ENCODE results near the gene TNFAIP8L1. TPM values are rescaled to one million over a fixed set of nuclear protein-coding genes. Genes with fewer than 3 reads are reported as not detected.

Gene TNFAIP8L1
- total RNA-seq, 1 donor from 2014 or later: 0.64 TPM

- H3K4me3 ChIP-seq: no peak overlapping the region
- H3K4me1 ChIP-seq: no peaks in the 10 kb centered on the region
- H3K36me3 ChIP-seq: peaks cover 73 to 93% of the 10 kb centered on the region in 2 donors
- DNase-seq (ENCODE audit: low spot score in 2 of 2): no peak
- no peak overlapping the region for H3K27ac ChIP-seq
- no peaks in the 10 kb centered on the region for H3K9me3 ChIP-seq
- H3K27me3 ChIP-seq: no peaks in the 10 kb centered on the region
- TF ChIP-seq, protein P1, sequence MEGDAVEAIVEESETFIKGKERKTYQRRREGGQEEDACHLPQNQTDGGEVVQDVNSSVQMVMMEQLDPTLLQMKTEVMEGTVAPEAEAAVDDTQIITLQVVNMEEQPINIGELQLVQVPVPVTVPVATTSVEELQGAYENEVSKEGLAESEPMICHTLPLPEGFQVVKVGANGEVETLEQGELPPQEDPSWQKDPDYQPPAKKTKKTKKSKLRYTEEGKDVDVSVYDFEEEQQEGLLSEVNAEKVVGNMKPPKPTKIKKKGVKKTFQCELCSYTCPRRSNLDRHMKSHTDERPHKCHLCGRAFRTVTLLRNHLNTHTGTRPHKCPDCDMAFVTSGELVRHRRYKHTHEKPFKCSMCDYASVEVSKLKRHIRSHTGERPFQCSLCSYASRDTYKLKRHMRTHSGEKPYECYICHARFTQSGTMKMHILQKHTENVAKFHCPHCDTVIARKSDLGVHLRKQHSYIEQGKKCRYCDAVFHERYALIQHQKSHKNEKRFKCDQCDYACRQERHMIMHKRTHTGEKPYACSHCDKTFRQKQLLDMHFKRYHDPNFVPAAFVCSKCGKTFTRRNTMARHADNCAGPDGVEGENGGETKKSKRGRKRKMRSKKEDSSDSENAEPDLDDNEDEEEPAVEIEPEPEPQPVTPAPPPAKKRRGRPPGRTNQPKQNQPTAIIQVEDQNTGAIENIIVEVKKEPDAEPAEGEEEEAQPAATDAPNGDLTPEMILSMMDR (IDR thresholded peaks at IDR 0.05): no peak
- intact Hi-C loops (cut with DNase I): no loop called here
Measured at GRCh38 chr19:4701557-4701956, 62.2 kb downstream of the TNFAIP8L1 start.

DNA sequence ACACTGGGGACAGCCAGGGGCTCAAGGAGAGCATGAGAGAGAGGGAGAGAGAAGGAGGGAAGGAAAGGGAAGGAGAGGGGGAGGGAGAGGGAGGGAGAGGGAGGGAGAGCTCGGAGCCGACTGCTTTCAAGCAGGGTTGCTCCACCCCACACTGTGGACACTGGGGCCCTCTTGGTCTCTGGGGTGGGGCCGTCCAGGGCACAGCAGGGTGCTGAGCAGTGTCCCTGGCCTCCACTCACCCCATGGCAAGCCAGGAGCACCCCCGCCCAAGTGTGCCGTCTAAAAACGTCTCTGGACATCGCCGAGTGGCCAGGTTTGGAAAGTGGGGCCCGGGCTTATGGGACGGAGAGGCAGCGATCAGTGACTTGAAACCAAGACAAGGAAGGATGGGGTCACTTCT, 63.4 kb downstream of the TNFAIP8L1 start:
- intact Hi-C loops (cut with DNase I): no loop called here
- Histone ChIP-seq H3K9me3 (no peaks in the 10 kb centered on the region), H3K36me3 (peaks cover 61 to 80% of the 10 kb centered on the region in 2 donors), H3K27me3 (no peaks in the 10 kb centered on the region), H3K4me1 (peaks cover 5 to 8% of the 10 kb centered on the region in 2 donors), H3K27ac (no peak overlapping the region), H3K4me3 (no peak overlapping the region)
- TF ChIP-seq, protein P1 (IDR thresholded peaks at IDR 0.05): no peak
- no peak for DNase-seq (ENCODE audit: low spot score in 2 of 2)

DNA sequence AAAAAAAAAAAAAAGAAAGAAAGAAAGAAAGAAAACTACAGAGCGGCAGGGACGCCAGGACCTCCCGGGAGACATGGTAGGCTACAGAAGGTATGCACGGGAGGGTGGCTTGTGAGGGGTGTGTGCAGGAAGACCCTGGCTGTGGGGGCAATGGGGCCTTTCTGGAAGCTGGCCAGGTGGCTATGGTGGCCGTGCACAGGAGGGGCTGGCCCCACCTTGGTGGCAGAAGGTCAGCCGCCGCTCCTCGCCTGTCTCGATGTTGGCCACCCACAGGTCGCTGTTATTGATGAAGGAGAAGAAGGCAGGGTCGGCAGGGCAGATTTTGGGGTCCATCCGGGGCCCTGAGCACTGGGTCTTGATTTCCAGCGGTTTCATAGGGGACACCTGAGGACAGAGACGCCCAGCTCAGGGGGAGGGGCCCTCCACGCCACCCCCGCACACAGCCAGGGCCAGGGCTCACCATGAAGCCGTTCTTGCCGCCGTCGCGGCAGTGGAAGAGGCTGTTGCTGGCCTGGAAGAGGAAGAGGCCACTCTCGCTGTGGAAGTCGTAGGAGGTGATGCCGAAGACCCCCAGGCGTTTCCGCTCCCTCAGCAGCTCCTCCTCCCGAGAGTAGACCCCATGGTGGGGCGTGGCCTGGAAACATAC, 64.5 kb downstream of the TNFAIP8L1 start:
- Histone ChIP-seq H3K36me3 (peaks cover 57 to 70% of the 10 kb centered on the region in 2 donors), H3K4me1 (peaks cover 14 to 17% of the 10 kb centered on the region in 2 donors), H3K27me3 (no peaks in the 10 kb centered on the region), H3K27ac (no peak overlapping the region), H3K4me3 (no peak overlapping the region), H3K9me3 (no peaks in the 10 kb centered on the region)
- intact Hi-C loops (cut with DNase I): no loop called here
- TF ChIP-seq, protein P1 (IDR thresholded peaks at IDR 0.05): no peak
- DNase-seq (ENCODE audit: low spot score in 2 of 2): no peak

DNA sequence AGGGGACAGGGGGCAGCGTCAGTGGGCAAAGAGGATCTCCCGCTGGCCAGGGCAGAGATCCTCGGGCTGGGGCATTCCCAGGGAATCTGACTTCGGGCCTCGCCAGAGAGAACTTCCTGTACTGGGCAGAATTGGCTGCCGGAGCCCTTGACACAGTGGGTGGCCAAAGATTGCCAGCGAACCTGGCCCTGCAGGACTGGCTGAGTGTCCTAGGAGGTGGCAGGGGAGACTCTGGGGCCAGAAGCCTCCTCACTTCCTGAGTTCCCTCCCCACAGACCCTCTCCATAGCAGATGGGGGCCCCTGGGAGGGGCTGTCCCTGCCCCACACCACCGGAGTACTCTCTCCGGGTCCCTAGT, 65.0 kb downstream of the TNFAIP8L1 start:
- peaks cover 54 to 67% of the 10 kb centered on the region in 2 donors for H3K36me3 ChIP-seq
- no peak for DNase-seq (ENCODE audit: low spot score in 2 of 2)

More for the DNA sequence above, 65.0 kb downstream of the TNFAIP8L1 start:
- no peak overlapping the region for H3K4me3 ChIP-seq
- intact Hi-C loops (cut with DNase I): no loop called here
- H3K27ac ChIP-seq: no peak overlapping the region
- TF ChIP-seq, protein P1 (IDR thresholded peaks at IDR 0.05): no peak
- no peaks in the 10 kb centered on the region for H3K27me3 ChIP-seq
- peaks cover 17 to 22% of the 10 kb centered on the region in 2 donors for H3K4me1 ChIP-seq
- no peaks in the 10 kb centered on the region for H3K9me3 ChIP-seq

Other genes starting within 250 kb of the TNFAIP8L1 start
- 61.4 TPM for gene SH3GL1, start 239.0 kb upstream of the TNFAIP8L1 start, total RNA-seq
- 0.85 TPM for gene CHAF1A, start 236.9 kb upstream of the TNFAIP8L1 start, total RNA-seq
- gene UBXN6, start 181.7 kb upstream of the TNFAIP8L1 start, total RNA-seq: 560 TPM
- 15.4 TPM for gene HDGFL2, start 167.2 kb upstream of the TNFAIP8L1 start, total RNA-seq
- gene PLIN4, start 121.0 kb upstream of the TNFAIP8L1 start, total RNA-seq: 15.1 TPM
- gene PLIN5, start 104.3 kb upstream of the TNFAIP8L1 start, total RNA-seq: 17.1 TPM
- 3.3 TPM for gene LRG1, start 99.5 kb upstream of the TNFAIP8L1 start, total RNA-seq
- 80.6 TPM for gene SEMA6B, start 79.8 kb upstream of the TNFAIP8L1 start, total RNA-seq
- 49.0 TPM for gene MYDGF, start 30.8 kb downstream of the TNFAIP8L1 start, total RNA-seq
- 72.2 TPM for gene DPP9, start 84.3 kb downstream of the TNFAIP8L1 start, total RNA-seq
- gene FEM1A, start 152.2 kb downstream of the TNFAIP8L1 start, total RNA-seq: 20.2 TPM
- gene TICAM1, start 192.2 kb downstream of the TNFAIP8L1 start, total RNA-seq: 20.3 TPM
- gene PLIN3, start 228.2 kb downstream of the TNFAIP8L1 start, total RNA-seq: 84.3 TPM

All from ascending aorta (tissue), 2 donors.